H1 (cell line): ENCODE data around the gene PIEZO1. TPM values are rescaled to one million over a fixed set of nuclear protein-coding genes. Genes with fewer than 3 reads are reported as not detected.

Experiments used
- CTCF ChIA-PET: fragments of 300-600 bp; sonication (Branson Sonifier 250); formaldehyde crosslinking; loops from one replicate; lab custom pipeline; 2021; ENCODE audit not compliant: partially characterized antibody; lab: Charles Lee
- POLR2A ChIA-PET: fragments of 300-600 bp; sonication (Branson Sonifier 250); formaldehyde crosslinking; loops from one replicate; lab custom pipeline; 2021; ENCODE audit warnings: inconsistent platforms; ENCODE audit not compliant: partially characterized antibody; lab: Charles Lee
- DNase-seq, 2 experiments: peaks; one replicate each; pipeline versions ENCODE4 v3.0.0 to v3.0.0-alpha.2; 2010 to 2022; ENCODE audit warnings: low spot score in 2 of 2, low read depth in 1 of 2, mixed read lengths in 1 of 2
- FAIRE-seq: peaks from 2 replicates; lab custom pipeline; 2011; peaks lifted over from hg19 to GRCh38; lab: Jason Lieb, UNC
- H2AFZ ChIP-seq: 2 replicates; pipeline ENCODE4 v1.8.1; 2012; ENCODE audit warnings: low read length, inconsistent platforms
- H2AK5ac ChIP-seq: 2 replicates; pipeline ENCODE4 v1.6.1; 2013; ENCODE audit warnings: low read depth, low read length
- H2BK120ac ChIP-seq: replicated peaks from 2 replicates; pipeline ENCODE3; 2013; ENCODE audit warnings: low read depth, low read length, inconsistent platforms
- H2BK12ac ChIP-seq: 2 replicates; pipeline ENCODE4 v1.6.1; 2013; ENCODE audit warnings: low read depth, low read length
- H2BK15ac ChIP-seq: 2 replicates; pipeline ENCODE4 v1.6.1; 2013; ENCODE audit warnings: low read length
- H2BK20ac ChIP-seq: 2 replicates; pipeline ENCODE4 v1.6.1; 2013; ENCODE audit warnings: low read length
- H2BK5ac ChIP-seq: 2 replicates; pipeline ENCODE4 v1.6.1; 2013; ENCODE audit warnings: low read depth, low read length
- H3K14ac ChIP-seq: 2 replicates; pipeline ENCODE4 v1.6.1; 2013; ENCODE audit warnings: inconsistent platforms; ENCODE audit not compliant: insufficient read length
- H3K18ac ChIP-seq: 2 replicates; pipeline ENCODE4 v1.6.1; 2013; ENCODE audit warnings: low read length; ENCODE audit errors: extremely low read depth
- H3K23ac ChIP-seq: 2 replicates; pipeline ENCODE4 v1.6.1; 2013; ENCODE audit warnings: inconsistent platforms; ENCODE audit not compliant: insufficient read length
- H3K23me2 ChIP-seq: 2 replicates; pipeline ENCODE4 v1.6.1; 2013; ENCODE audit warnings: low read depth, low read length
- H3K27ac ChIP-seq: 2 replicates; pipeline ENCODE4 v1.6.1; 2011; ENCODE audit warnings: low read depth, low read length, inconsistent platforms
- H3K27me3 ChIP-seq, 4 experiments: replicated peaks in 1 of 4; 1 replicate in 1 of 4; 2 replicates in 3 of 4; pipeline versions ENCODE4 v1.6.1 to v1.8.1; 2011 to 2013; ENCODE audit warnings: low read length in 3 of 4, mild to moderate bottlenecking in 3 of 4, inconsistent platforms in 2 of 4, mixed read lengths in 2 of 4, moderate library complexity in 1 of 4; ENCODE audit not compliant: control insufficient read depth in 3 of 4, insufficient read depth in 3 of 4; ENCODE audit errors: extremely low read depth in 1 of 4
- H3K36me3 ChIP-seq, 4 experiments: 2 replicates each; pipeline versions ENCODE4 v1.6.1 to v1.8.1; 2011 to 2013; ENCODE audit warnings: mild to moderate bottlenecking in 4 of 4, low read length in 3 of 4, moderate library complexity in 2 of 4, control low read depth in 1 of 4, inconsistent platforms in 1 of 4; ENCODE audit not compliant: insufficient read depth in 4 of 4, control insufficient read depth in 2 of 4
- H3K4ac ChIP-seq: replicated peaks from 2 replicates; pipeline ENCODE3; 2013; ENCODE audit warnings: low read length, low read depth, mixed read lengths, inconsistent platforms; ENCODE audit not compliant: insufficient read length
- H3K4me1 ChIP-seq, 4 experiments: replicated peaks in 1 of 4; 1 replicate in 1 of 4; 2 replicates in 3 of 4; pipeline versions ENCODE4 v1.6.1 to v1.8.1; 2011 to 2013; ENCODE audit warnings: low read length in 3 of 4, inconsistent platforms in 2 of 4, mixed read lengths in 1 of 4; ENCODE audit not compliant: insufficient read depth in 4 of 4, control insufficient read depth in 3 of 4
- H3K4me2 ChIP-seq, 2 experiments: 2 replicates each; pipeline versions ENCODE4 v1.6.1 to v1.8.1; 2011 to 2013; ENCODE audit warnings: low read depth in 2 of 2, low read length in 2 of 2, control low read depth in 1 of 2, inconsistent platforms in 1 of 2, mild to moderate bottlenecking in 1 of 2; ENCODE audit not compliant: insufficient read depth in 1 of 2
- H3K4me3 ChIP-seq, 4 experiments: fragments of 200-600, 300-600 bp in 1 of 4; sonication (generic), shearing (Covaris generic), sonication (Bioruptor Twin) in 1 of 4; 2 replicates each; pipeline versions ENCODE4 v1.5.1 to v1.8.1; 2011 to 2016; ENCODE audit warnings: low read length in 4 of 4, low read depth in 3 of 4, control low read depth in 2 of 4, inconsistent platforms in 2 of 4, mild to moderate bottlenecking in 2 of 4, mixed read lengths in 1 of 4, moderate library complexity in 1 of 4; ENCODE audit not compliant: insufficient read depth in 2 of 4; ENCODE audit errors: extremely low read depth in 1 of 4
- H3K56ac ChIP-seq: replicated peaks from 2 replicates; pipeline ENCODE3; 2013; ENCODE audit warnings: low read depth, mild to moderate bottlenecking, mixed read lengths, low read length, inconsistent platforms; ENCODE audit not compliant: insufficient read length
- H3K79me1 ChIP-seq: 2 replicates; pipeline ENCODE4 v1.6.1; 2013; ENCODE audit warnings: low read depth, low read length, control low read depth
- H3K79me2 ChIP-seq, 2 experiments: 2 replicates each; pipeline versions ENCODE4 v1.6.1 to v1.8.1; 2012 to 2013; ENCODE audit warnings: low read length in 2 of 2, mild to moderate bottlenecking in 2 of 2, inconsistent platforms in 1 of 2; ENCODE audit not compliant: insufficient read depth in 2 of 2, control insufficient read depth in 1 of 2
- H3K9ac ChIP-seq, 4 experiments: replicated peaks in 1 of 4; 1 replicate in 1 of 4; 2 replicates in 3 of 4; pipeline versions ENCODE4 v1.6.1 to v1.8.1; 2011 to 2013; ENCODE audit warnings: low read depth in 3 of 4, low read length in 3 of 4, control low read depth in 2 of 4, mild to moderate bottlenecking in 2 of 4, moderate library complexity in 2 of 4, inconsistent platforms in 1 of 4; ENCODE audit errors: extremely low read depth in 1 of 4
- H3K9me3 ChIP-seq, 2 experiments: 2 replicates each; pipeline versions ENCODE4 v1.6.1 to v1.8.1; 2012 to 2013; ENCODE audit warnings: mild to moderate bottlenecking in 2 of 2, moderate library complexity in 2 of 2, control low read depth in 1 of 2, inconsistent platforms in 1 of 2, low read depth in 1 of 2, low read length in 1 of 2, mixed read lengths in 1 of 2; ENCODE audit not compliant: insufficient read depth in 2 of 2
- H4K20me1 ChIP-seq, 2 experiments: replicated peaks in 1 of 2; 2 replicates each; pipeline versions ENCODE3 to v1.8.1; 2011 to 2013; ENCODE audit warnings: inconsistent platforms in 2 of 2, low read length in 2 of 2, mild to moderate bottlenecking in 1 of 2; ENCODE audit not compliant: insufficient read depth in 2 of 2, control insufficient read depth in 1 of 2
- H4K5ac ChIP-seq: 2 replicates; pipeline ENCODE4 v1.6.1; 2013; ENCODE audit warnings: low read length, low read depth, mixed read lengths, inconsistent platforms; ENCODE audit not compliant: insufficient read length
- H4K8ac ChIP-seq: 2 replicates; pipeline ENCODE4 v1.8.0; 2013; ENCODE audit warnings: mild to moderate bottlenecking, moderate library complexity, low read length, inconsistent platforms; ENCODE audit not compliant: insufficient read depth; ENCODE audit errors: extremely low read depth
- H4K91ac ChIP-seq: replicated peaks from 2 replicates; pipeline ENCODE3; 2013; ENCODE audit warnings: low read length, mixed read lengths, inconsistent platforms; ENCODE audit not compliant: insufficient read length
- POLR2AphosphoS5 ChIP-seq: IDR thresholded peaks from 2 replicates; pipeline ENCODE4 v1.6.1; 2011; ENCODE audit warnings: low read depth, low read length
- WGBS, 2 experiments: shearing (Covaris generic) in 1 of 2; methylation state at CpG; one replicate each; pipeline versions ENCODE4 v1.1.6 to v1.1.7; 2013 to 2015; ENCODE audit warnings: low lambda C conversion rate in 2 of 2, mixed read lengths in 2 of 2, inconsistent platforms in 1 of 2, low coverage in 1 of 2, missing lambda C conversion rate in 1 of 2; ENCODE audit not compliant: insufficient replicate concordance in 2 of 2, insufficient coverage in 1 of 2, insufficient read length in 1 of 2; ENCODE audit errors: extremely low coverage in 1 of 2, missing lambda C conversion rate in 1 of 2; 5-methylcytosine and 5-hydroxymethylcytosine counted together
- polyA plus RNA-seq, 7 experiments: library from polyadenylated mRNA; depleted of rRNA in 3 of 7; stranded (reverse) in 5 of 7; unstranded in 2 of 7; fragments of >200 nt in 5 of 7; fragments of 200-250 nt in 2 of 7; gene quantifications; 1 replicate in 5 of 7; 2 replicates in 1 of 7; 4 replicates in 1 of 7; pipeline versions ENCODE4 v1.2.1 to v1.2.3, GENCODE V29; 2011 to 2013; ENCODE audit warnings: missing spikeins in 2 of 7, mixed read lengths in 2 of 7
- total RNA-seq: library from RNA; stranded (reverse); fragmentation: NEBNext Ultra II Directional; extraction: Animal tissue kit (Norgen Biotek cat#: 25700); gene quantifications from 2 replicates; pipeline ENCODE4 v1.2.1, GENCODE V29; 2021
- TF ChIP-seq, protein P1 (sequence below): IDR thresholded peaks from 2 replicates; pipeline ENCODE4 v1.6.1; 2011; ENCODE audit warnings: low read length, improper control_type of control experiment

PIEZO1 gene
- total and polyA plus RNA-seq, 2 of the 8 experiments (the other 6 are each of a cell fraction or from before 2014, with no cell fraction given) = 42.3 to 67.5 TPM

DNA sequence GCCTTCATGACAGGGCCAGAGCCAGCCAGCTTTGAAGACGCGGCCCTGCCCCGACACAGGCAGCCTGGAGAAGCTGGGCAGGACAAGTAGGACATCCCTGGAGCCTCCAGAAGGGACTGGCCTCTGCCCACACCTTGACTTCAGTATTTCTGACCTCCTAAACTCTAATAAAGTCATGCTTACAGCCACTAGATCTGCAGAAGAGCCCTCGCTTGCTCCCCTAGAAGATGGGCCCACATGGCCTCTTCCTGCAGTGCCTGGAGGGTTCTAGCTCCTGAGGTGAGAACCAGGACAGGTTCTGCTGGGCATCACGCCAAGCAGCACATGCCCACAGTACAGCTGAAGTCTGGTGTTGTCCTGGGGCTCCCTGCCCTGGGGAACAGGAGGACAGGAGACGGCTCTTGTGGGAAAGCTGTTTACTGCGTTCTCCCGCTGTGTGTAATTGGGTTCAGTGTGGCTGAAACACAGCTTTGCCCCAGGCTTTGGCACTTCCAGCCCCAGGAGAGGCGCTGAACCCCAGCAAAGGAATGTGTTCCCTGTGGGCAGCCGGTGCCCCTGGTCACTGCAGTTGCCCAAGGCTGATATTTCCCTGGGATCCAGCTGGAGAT is 24.2 kb upstream of the PIEZO1 start:
- H2BK120ac ChIP-seq = no peak overlapping the region
- no peak overlapping the region for H3K4ac ChIP-seq
- H3K36me3 ChIP-seq = peaks cover 36 to 63% (median 47%) of the 10 kb centered on the region in 4 experiments
- peaks cover 0 to 32% of the 10 kb centered on the region in 2 experiments; a peak in 2 of 4 replicates for H3K79me2 ChIP-seq
- POLR2A ChIA-PET = interaction anchor here (0.5 to 8.1 kb wide), 37 partner anchors 10 to 390 kb away, joined by 3 to 77 read pairs (median 4); partner anchors contain the start of genes CBFA2T3, GALNS, SLC22A31 and TRAPPC2L
- H2BK5ac ChIP-seq = no peak overlapping the region
- no peaks in the 10 kb centered on the region for H3K27me3 ChIP-seq
- no peak overlapping the region for H2BK15ac ChIP-seq
- no peak for DNase-seq
- H3K27ac ChIP-seq = 0 out of 2 replicates have a peak overlapping the region, but pooled peaks have one; percentile 2
- peaks cover 33 to 48% of the 10 kb centered on the region in 2 experiments for H4K20me1 ChIP-seq
- H3K79me1 ChIP-seq = peaks cover 15% of the 10 kb centered on the region
- H3K56ac ChIP-seq = no peak overlapping the region
- H2AK5ac ChIP-seq = no peak overlapping the region
- CTCF ChIA-PET = interaction anchor here (0.9 to 2.2 kb wide), 14 partner anchors 9 to 358 kb away, joined by 3 to 10 read pairs (median 4); no protein-coding TSS in a partner anchor
- H3K23ac ChIP-seq = no peak overlapping the region
- H2AFZ ChIP-seq = no peak overlapping the region
- no peak overlapping the region for H2BK20ac ChIP-seq
- H3K4me2 ChIP-seq = peak overlapping the region in 1 of 2 experiments; percentile 90; a peak in 1 of 4 replicates
- no peak overlapping the region for H4K8ac ChIP-seq
- no peaks in the 10 kb centered on the region for H3K9me3 ChIP-seq
- H2BK12ac ChIP-seq = no peak overlapping the region
- H3K9ac ChIP-seq = no peak overlapping the region
- no peak overlapping the region for H3K14ac ChIP-seq
- FAIRE-seq = no peak
- 89% methylated on average over 10 of the region's 10 CpGs; no CpG with 5 or more reads in 1 of the 2 experiments for WGBS, 2 experiments
- peaks cover 17% of the 10 kb centered on the region for H3K23me2 ChIP-seq
- H3K4me1 ChIP-seq = peaks cover 0 to 22% (median 13%) of the 10 kb centered on the region in 4 experiments; a peak in 6 of 7 replicates
- H4K5ac ChIP-seq = no peak overlapping the region
- H4K91ac ChIP-seq = no peak overlapping the region
- H3K4me3 ChIP-seq = no peak overlapping the region
- no peak overlapping the region for H3K18ac ChIP-seq
- TF ChIP-seq, protein P1, sequence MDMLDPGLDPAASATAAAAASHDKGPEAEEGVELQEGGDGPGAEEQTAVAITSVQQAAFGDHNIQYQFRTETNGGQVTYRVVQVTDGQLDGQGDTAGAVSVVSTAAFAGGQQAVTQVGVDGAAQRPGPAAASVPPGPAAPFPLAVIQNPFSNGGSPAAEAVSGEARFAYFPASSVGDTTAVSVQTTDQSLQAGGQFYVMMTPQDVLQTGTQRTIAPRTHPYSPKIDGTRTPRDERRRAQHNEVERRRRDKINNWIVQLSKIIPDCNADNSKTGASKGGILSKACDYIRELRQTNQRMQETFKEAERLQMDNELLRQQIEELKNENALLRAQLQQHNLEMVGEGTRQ = 0 out of 2 replicates have a peak, but pooled peaks have one; percentile 2
- peak; percentile 70 for TF ChIP-seq POLR2AphosphoS5
